ENCODE measurements around the gene TLE1.

The TLE1 gene

GRCh38 chr9:81588148-81588871 lies 101.0 kb downstream of the TLE1 start:
- FAIRE-seq (no peak), DNase-seq (ENCODE audit: extremely low spot score, insufficient read length, low read depth) (no peak)

DNA sequence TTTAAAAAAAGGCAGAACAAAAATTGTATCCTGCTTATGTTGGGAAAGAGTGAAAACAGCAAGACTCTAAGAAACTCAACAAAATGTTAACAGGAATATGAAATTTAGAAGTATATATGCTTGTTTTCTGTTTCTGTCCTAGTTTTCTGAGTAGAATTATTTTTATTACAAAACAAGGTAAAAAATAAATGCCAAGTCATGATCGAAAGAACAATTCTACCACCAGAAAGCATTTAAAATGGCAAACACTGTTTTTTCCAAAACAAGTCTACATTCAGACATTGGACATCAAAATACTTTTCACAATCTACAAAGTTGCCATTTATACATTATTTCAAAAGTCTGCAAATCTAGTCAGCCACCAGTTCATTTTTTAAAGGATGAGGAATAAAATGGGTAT lies 102.6 kb downstream of the TLE1 start:
- DNase-seq (ENCODE audit: extremely low spot score, insufficient read length, low read depth) = no peak

DNA sequence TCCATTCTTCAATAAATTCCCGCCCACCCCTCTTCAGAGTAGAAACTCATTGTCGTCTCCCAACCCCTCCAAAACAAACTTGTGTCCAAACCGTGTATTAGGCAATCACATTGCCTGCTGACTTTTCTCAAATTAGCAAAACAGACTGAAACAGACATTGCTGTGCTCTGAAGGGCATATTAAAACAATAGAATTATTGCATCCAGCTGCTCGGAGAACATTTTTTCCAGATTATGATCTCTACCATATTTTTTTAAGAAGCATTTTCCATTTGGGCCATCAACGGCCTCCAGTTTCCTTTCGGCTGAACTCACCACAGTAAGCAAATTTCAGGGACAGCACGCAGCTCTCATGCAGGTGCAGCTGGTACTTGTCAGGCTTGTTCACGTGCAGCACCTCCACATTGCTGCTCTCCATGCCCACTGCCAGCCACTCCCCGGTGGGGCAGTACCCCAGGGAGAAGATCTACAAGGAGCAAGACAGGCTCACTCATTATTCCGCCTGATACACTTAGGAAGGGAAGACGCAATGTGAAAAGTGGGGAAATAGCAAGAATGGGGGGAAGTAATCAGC lies 104.1 kb downstream of the TLE1 start:
- DNase-seq (ENCODE audit: extremely low spot score, insufficient read length, low read depth) (no peak), FAIRE-seq (no peak)

More for the DNA sequence above, 102.6 kb downstream of the TLE1 start:
- FAIRE-seq = no peak

- DNase-seq (ENCODE audit: extremely low spot score, insufficient read length, low read depth) = no peak
- no peak for FAIRE-seq
These were observed 105.2 kb downstream of the TLE1 start for GRCh38 chr9:81584099-81584498.

DNA sequence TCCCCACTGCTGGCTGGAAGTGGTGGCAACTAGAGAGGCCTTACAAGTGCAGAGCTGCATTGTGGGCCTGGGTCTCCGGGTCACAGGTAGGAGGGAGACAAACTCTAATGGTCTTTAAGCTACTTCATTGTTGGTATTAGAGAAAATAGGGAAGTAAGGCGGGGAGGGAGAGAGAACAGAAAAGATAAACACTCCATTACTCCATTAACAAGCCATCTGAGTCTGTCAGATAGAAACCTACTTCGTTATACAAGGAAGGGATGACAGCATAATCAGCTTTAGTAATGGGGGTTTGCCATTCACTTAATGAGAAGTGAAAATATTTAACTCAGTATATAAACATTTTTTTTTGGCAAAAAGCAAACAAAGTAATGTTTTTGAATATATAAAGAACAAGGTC lies 107.4 kb downstream of the TLE1 start:
- DNase-seq (ENCODE audit: extremely low spot score, insufficient read length, low read depth) (no peak), FAIRE-seq (no peak)

- FAIRE-seq (no peak), DNase-seq (ENCODE audit: extremely low spot score, insufficient read length, low read depth) (no peak)
These were observed 110.0 kb downstream of the TLE1 start for GRCh38 chr9:81579381-81579780.

GRCh38 chr9:81578606-81579005 lies 110.7 kb downstream of the TLE1 start:
- DNase-seq (ENCODE audit: extremely low spot score, insufficient read length, low read depth) (no peak), FAIRE-seq (no peak)

GRCh38 chr9:81575956-81576355 lies 113.4 kb downstream of the TLE1 start:
- no peak for DNase-seq (ENCODE audit: extremely low spot score, insufficient read length, low read depth)
- FAIRE-seq = no peak

GRCh38 chr9:81574405-81574804 lies 114.9 kb downstream of the TLE1 start:
- DNase-seq (ENCODE audit: extremely low spot score, insufficient read length, low read depth) (no peak), FAIRE-seq (no peak)

DNA sequence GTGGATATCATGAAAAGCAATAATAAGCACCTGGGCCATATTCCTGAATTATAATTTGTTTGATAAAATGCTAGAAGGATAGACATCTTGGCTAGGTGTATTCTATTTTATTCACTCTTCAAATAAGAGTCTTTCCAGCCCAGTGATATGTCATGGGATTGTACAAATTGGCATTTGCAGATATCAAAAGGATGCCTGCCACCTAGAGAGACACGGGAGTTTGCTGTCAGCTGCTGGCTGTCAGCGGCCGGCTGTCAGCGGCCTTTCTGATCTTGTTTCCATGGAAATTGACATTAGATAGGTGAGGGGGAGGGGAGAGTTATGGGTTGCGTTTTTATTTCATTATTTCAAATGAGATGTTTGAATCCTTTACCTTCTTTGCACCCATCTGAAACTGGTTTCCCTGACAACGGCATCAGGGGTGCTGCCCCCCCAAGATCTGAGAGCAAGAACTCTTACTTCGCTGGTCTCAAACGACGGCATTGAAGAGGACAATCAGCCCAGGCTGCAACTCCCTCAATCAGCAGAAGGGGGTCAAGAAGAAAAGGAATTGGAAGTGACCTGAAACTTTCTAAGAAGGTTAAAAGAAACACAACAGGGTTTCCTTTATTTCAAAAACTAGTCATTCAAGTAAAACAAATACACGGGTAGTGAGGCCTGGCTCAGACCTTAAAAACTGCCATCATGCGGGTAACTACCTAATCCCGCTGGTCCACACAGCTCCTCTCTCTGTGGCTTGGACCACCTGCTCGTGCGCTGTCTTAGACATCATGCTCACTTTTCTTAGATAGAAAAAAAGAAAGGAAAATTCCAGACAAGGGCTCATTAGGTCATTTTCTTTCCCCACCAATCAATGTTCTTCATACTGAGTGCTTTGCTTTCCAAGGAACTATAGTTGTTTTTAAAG lies 115.7 kb downstream of the TLE1 start:
- DNase-seq (ENCODE audit: extremely low spot score, insufficient read length, low read depth) (no peak), FAIRE-seq (no peak)

DNA sequence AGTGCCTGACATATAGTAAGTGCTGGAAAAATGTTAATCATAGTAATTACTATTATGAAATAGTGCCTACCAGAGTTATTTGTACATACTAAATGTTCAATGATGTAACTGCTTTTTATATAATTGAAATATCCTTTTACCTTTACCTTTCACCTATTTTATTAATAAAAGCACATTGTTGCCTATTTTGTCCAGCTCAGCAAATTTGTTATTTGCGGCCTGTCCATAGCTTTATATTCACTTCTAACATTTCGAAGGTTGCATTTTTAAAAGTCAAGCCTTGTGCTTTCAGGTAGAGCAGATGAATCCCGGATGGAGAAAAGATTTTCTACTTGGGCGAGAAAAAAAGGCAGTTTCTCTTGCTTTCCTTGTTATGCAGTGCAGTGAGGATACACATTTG lies 119.3 kb downstream of the TLE1 start:
- DNase-seq (ENCODE audit: extremely low spot score, insufficient read length, low read depth) = no peak
- FAIRE-seq = no peak

GRCh38 chr9:81566074-81566698 lies 123.2 kb downstream of the TLE1 start:
- DNase-seq (ENCODE audit: extremely low spot score, insufficient read length, low read depth) (no peak), FAIRE-seq (no peak)

DNA sequence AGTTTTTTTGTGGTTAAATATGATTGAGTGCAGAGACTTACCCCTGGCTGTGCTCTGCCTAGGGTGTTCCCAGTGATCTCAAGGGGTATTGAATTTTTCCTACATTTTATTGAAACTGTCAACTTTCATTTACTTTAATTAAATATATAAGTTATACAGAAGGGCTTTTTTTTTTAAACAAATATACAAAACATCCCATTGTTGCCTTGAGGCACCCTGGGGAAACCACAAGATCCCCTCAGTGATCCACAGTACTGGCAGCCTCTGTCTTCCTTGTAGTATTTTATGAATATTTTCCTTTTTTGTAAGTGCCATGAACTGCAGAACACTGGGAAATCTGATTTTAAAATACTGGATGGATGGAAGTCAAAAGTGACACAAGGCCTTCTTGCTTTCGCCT lies 123.7 kb downstream of the TLE1 start:
- DNase-seq (ENCODE audit: extremely low spot score, insufficient read length, low read depth) (no peak), FAIRE-seq (no peak)

DNA sequence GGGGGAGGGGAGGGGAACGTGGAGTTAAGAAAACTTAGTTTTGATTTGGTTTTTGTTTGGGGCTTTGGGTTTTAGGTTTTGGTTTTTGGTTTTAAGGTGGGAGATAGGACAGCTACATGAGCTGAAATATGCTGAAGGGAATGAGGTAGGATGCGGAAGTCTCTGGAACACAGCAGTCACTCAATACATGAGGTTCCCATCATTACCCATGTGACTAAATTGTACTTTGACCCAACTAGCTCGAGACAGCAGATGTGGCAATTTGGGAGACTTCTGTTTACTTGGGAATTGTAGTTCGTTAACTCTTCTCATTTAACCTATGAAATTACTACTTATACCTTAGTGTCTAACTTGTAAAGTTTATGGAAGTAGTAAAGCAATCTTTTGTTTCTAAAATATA lies 124.2 kb downstream of the TLE1 start:
- FAIRE-seq = no peak
- DNase-seq (ENCODE audit: extremely low spot score, insufficient read length, low read depth) = no peak

GRCh38 chr9:81564632-81565031 lies 124.7 kb downstream of the TLE1 start:
- FAIRE-seq = no peak
- no peak for DNase-seq (ENCODE audit: extremely low spot score, insufficient read length, low read depth)

DNA sequence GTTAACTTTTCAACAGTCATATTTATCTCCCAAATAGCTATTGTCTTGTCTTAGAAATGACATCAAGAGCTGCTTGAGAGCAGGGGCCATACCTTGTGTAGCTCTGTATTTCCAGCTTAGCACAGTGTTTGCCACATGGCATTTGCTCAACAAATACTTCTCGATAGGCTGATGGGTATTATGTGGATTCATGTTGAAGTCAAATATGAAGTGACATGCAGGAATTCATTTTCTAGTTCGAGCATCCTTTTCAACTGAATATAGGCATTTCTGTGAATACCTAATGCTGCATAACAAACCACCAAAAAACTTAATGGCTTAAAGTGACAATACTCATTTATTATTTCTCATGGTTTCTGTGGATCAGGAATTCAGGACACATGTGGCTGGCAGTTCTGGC lies 125.6 kb downstream of the TLE1 start:
- DNase-seq (ENCODE audit: extremely low spot score, insufficient read length, low read depth) (no peak), FAIRE-seq (no peak)

DNA sequence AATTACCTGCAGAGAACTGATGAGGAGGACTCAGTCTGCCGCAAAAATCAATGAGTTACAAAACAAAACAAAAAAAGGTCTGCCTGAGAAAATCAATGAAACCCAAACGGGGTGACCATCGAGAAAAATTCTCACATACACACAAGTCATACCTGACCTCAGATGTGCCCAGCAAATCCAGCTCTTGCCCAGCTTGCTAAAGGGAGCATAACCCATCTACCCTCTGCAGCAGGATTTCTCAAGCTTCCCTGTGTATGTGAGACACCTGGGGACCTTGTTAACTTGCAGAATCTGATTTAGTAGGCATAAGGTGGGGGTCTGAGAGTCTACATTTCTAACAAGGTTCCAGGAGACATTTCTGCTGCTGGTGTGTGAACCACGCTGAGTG lies 126.3 kb downstream of the TLE1 start:
- FAIRE-seq (no peak), DNase-seq (ENCODE audit: extremely low spot score, insufficient read length, low read depth) (no peak)

- FAIRE-seq = no peak
- DNase-seq (ENCODE audit: extremely low spot score, insufficient read length, low read depth) = no peak
These were observed 126.9 kb downstream of the TLE1 start for GRCh38 chr9:81562231-81563019.

GRCh38 chr9:81560851-81561732 lies 128.3 kb downstream of the TLE1 start:
- FAIRE-seq = no peak

More at GRCh38 chr9:81560851-81561732, 128.3 kb downstream of the TLE1 start:
- no peak for DNase-seq (ENCODE audit: extremely low spot score, insufficient read length, low read depth)
